Epithelial cell of esophagus (primary cell): ENCODE results near the gene LHX3.

Experiments used
- DNase-seq: peaks from one replicate; pipeline ENCODE4 v3.0.0; 2010; ENCODE audit warnings: low read depth
- H3K4me3 ChIP-seq: 2 replicates; pipeline ENCODE4 v1.5.1; 2011; ENCODE audit warnings: mild to moderate bottlenecking, low read length, control low read depth
- CTCF ChIP-seq: IDR thresholded peaks from 2 replicates; pipeline ENCODE4 v1.5.1; 2011; ENCODE audit warnings: low read depth, mild to moderate bottlenecking, low read length, control low read depth, inconsistent platforms; ENCODE audit not compliant: insufficient read depth; ENCODE audit errors: missing control alignments

The LHX3 gene

GRCh38 chr9:136179761-136180160, 25.2 kb downstream of the LHX3 start:
- no peak for DNase-seq
- no peak overlapping the region for H3K4me3 ChIP-seq
- no peak for TF ChIP-seq CTCF

GRCh38 chr9:136179101-136179616, 25.8 kb downstream of the LHX3 start:
- no peak overlapping the region for H3K4me3 ChIP-seq
- TF ChIP-seq CTCF = no peak
- no peak for DNase-seq

- no peak for DNase-seq
- H3K4me3 ChIP-seq = no peak overlapping the region
- no peak for TF ChIP-seq CTCF
Measured at GRCh38 chr9:136178773-136179075, 26.2 kb downstream of the LHX3 start.

GRCh38 chr9:136178061-136178772, 26.7 kb downstream of the LHX3 start:
- DNase-seq = no peak
- TF ChIP-seq CTCF = no peak
- H3K4me3 ChIP-seq = no peak overlapping the region

- DNase-seq = no peak
- no peak overlapping the region for H3K4me3 ChIP-seq
- TF ChIP-seq CTCF = no peak
Measured at GRCh38 chr9:136177224-136177623, 27.7 kb downstream of the LHX3 start.

GRCh38 chr9:136175616-136176197, 29.2 kb downstream of the LHX3 start:
- no peak for TF ChIP-seq CTCF

More at GRCh38 chr9:136175616-136176197, 29.2 kb downstream of the LHX3 start:
- no peak for DNase-seq
- no peak overlapping the region for H3K4me3 ChIP-seq
